Erythroblast (primary cell): ENCODE measurements around the gene ZNF280C.

Experiments used
- GATA1 ChIP-seq: IDR thresholded peaks from 2 replicates; pipeline ENCODE4 v1.6.1; 2011; ENCODE audit warnings: low read depth, mild to moderate bottlenecking, control low read depth, low read length, moderate library complexity
- POLR2A ChIP-seq: IDR thresholded peaks from 2 replicates; pipeline ENCODE4 v1.6.1; 2011; ENCODE audit warnings: mild to moderate bottlenecking, low read length

- TF ChIP-seq POLR2A (no peak), GATA1 (no peak)
Observed at GRCh38 chrX:130301977-130302376, 33.3 kb upstream of the ZNF280C start.
